Hepatocyte (in vitro differentiated cells): ENCODE data around the gene VIL1.

Experiments
- CTCF ChIP-seq: fragments of 200-600 bp; sonication (generic); IDR thresholded peaks from 2 replicates; pipeline ENCODE4 v1.5.1; 2016; ENCODE audit warnings: antibody characterized with exemption, mild to moderate bottlenecking; ENCODE audit not compliant: poor library complexity
- EZH2 ChIP-seq: fragments of 200-600 bp; sonication (generic); IDR thresholded peaks from 2 replicates; pipeline ENCODE4 v1.6.1; 2016; ENCODE audit warnings: antibody characterized with exemption, mild to moderate bottlenecking, borderline replicate concordance

DNA sequence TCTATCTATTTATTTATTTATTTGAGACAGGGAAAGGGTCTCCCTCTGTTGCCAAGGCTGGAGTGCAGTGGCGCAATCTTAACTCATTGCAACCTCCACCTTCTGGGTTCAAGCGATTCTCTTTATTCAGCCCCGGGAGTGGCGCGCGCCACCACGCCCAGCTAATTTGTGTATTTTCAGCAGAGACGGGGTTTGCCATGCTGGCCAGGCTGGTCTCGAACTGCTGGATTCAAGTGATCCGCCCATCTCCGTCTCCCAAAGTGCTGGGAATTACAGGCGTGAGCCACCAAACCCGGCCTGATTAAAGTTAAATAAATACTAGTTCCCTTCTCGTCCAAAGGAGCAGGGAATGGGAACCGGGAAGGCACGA is 23.5 kb upstream of the VIL1 start:
- TF ChIP-seq CTCF (no peak), EZH2 (no peak)
